Measurements from ENCODE around the gene HADH. TPM values are rescaled to one million over a fixed set of nuclear protein-coding genes. Genes with fewer than 3 reads are reported as not detected.
A peak's percentile ranks its signal among the peaks of the same experiment; 100 is the strongest.

The HADH gene
- total and polyA plus RNA-seq, 4 experiments from 2014 or later, result 20.0 to 41.8 (median 27.9) TPM

DNA sequence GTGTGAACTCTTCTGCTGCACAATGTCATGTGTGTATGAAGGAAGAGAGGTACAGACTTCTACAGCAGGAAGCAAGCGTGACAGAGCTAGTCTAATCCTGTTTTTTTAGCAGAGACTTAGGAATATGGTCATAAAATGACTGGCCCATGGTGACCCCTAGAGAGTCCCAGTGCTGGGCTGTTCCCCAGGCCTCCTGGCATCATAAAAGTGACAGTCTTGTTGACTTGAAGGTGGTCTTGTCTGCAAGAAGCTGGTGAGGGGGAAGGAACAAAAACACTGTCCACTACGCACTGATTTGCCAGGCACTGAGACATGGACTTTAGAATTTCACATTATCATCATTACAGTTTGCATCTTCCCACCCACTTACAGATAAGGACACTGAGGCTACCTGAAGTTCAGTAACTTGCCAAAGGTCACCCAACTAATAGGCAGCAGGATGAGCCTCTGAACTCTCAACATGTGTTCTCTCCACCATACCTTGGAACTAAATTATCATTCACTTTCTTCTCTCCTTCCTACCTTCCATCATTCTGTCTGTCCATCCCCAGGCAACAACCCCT is 63.0 kb downstream of the HADH start:
- POLR2A ChIA-PET (ENCODE audit: partially characterized antibody), result interaction anchor here (0.6 to 0.8 kb wide), 2 partner anchors 10 to 15 kb away, joined by 3 read pairs; no protein-coding TSS in a partner anchor
- Mint-ChIP-seq H3K4me3 (peak overlapping the region in 2 of 8 donors; percentile 0 to 55), H3K4me1 (peaks cover 40 to 78% (median 66%) of the 10 kb centered on the region in 4 donors), H3K36me3 (peaks cover 28 to 78% of the 10 kb centered on the region in 2 donors), H3K27me3 (no peaks in the 10 kb centered on the region), H3K9me3 (peaks cover 0 to 2% (median 0%) of the 10 kb centered on the region in 8 donors), H3K27ac (peak overlapping the region; percentile 38 to 95 (median 72))
- no peaks in the 10 kb centered on the region for H3K27me3 ChIP-seq (ENCODE audit: insufficient read depth, low read length)
- no peaks in the 10 kb centered on the region for H3K9me3 ChIP-seq (ENCODE audit: control insufficient read depth in 1 of 2, low read length in 2 of 2)
- CTCF ChIA-PET (ENCODE audit: partially characterized antibody), result interaction anchor here (1.2 kb wide), 1 partner anchor 23 kb away, joined by 6 read pairs; no protein-coding TSS in a partner anchor
- intact Hi-C loops (cut with micrococcal nuclease), result loop anchor here (2.0 kb wide), 1 partner anchor 18 kb away; no protein-coding TSS in a partner anchor
- peaks cover 40% of the 10 kb centered on the region for H3K36me3 ChIP-seq (ENCODE audit: insufficient read depth, low read length)
- H3K27ac ChIP-seq (ENCODE audit: low read depth, low read length), result no peak overlapping the region
- H3K4me1 ChIP-seq (ENCODE audit: insufficient read depth, low read length), result peaks cover 75% of the 10 kb centered on the region
- no peak for DNase-seq
- no peak overlapping the region for H3K4me3 ChIP-seq (ENCODE audit: low read length in 2 of 2)

DNA sequence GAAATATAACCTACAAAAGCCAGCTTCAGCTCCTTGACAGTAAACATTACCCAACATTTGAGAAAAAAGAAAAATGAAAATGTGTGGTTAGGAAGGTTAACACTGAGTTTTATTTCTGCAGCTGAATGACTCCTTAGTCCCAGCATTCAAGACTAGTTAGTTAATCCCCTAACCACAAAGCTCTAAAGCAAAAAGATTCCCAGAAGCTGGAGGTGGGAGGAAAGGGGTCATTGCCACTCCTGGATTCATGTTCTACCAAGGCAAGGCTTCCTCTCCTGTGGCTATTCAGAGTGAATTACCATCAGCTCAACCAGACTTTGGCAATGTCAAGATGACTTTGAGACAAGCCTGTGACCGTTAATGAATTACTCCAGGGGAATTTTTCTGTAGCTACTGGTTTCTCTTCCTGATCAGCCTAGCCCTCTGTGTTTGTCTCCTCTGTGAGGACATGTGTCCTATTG is 63.6 kb downstream of the HADH start:
- Histone ChIP-seq H3K27me3 (ENCODE audit: insufficient read depth, low read length) (no peaks in the 10 kb centered on the region), H3K36me3 (ENCODE audit: insufficient read depth, low read length) (peaks cover 38% of the 10 kb centered on the region), H3K9me3 (ENCODE audit: control insufficient read depth in 1 of 2, low read length in 2 of 2) (no peaks in the 10 kb centered on the region), H3K27ac (ENCODE audit: low read depth, low read length) (no peak overlapping the region), H3K4me1 (ENCODE audit: insufficient read depth, low read length) (peaks cover 75% of the 10 kb centered on the region), H3K4me3 (ENCODE audit: low read length in 2 of 2) (no peak overlapping the region)
- POLR2A ChIA-PET (ENCODE audit: partially characterized antibody), result interaction anchor here (0.6 to 1.2 kb wide), 4 partner anchors 9 to 85 kb away, joined by 3 read pairs; no protein-coding TSS in a partner anchor
- no peaks in the 10 kb centered on the region for H3K27me3 Mint-ChIP-seq
- intact Hi-C loops (cut with micrococcal nuclease), result loop anchor here (2.0 kb wide), 1 partner anchor 18 kb away; no protein-coding TSS in a partner anchor
- DNase-seq, result no peak
- H3K4me3 Mint-ChIP-seq, result peak overlapping the region in 2 of 8 donors; percentile 0 to 55
- CTCF ChIA-PET (ENCODE audit: partially characterized antibody), result interaction anchor here (0.9 to 1.2 kb wide), 2 partner anchors 23 to 54 kb away, joined by 3 to 6 read pairs; no protein-coding TSS in a partner anchor
- peaks cover 25 to 74% of the 10 kb centered on the region in 2 donors for H3K36me3 Mint-ChIP-seq
- peaks cover 0 to 2% (median 0%) of the 10 kb centered on the region in 8 donors for H3K9me3 Mint-ChIP-seq
- H3K27ac Mint-ChIP-seq, result peak overlapping the region; percentile 64 to 95 (median 75)
- H3K4me1 Mint-ChIP-seq, result peaks cover 40 to 76% (median 64%) of the 10 kb centered on the region in 4 donors

DNA sequence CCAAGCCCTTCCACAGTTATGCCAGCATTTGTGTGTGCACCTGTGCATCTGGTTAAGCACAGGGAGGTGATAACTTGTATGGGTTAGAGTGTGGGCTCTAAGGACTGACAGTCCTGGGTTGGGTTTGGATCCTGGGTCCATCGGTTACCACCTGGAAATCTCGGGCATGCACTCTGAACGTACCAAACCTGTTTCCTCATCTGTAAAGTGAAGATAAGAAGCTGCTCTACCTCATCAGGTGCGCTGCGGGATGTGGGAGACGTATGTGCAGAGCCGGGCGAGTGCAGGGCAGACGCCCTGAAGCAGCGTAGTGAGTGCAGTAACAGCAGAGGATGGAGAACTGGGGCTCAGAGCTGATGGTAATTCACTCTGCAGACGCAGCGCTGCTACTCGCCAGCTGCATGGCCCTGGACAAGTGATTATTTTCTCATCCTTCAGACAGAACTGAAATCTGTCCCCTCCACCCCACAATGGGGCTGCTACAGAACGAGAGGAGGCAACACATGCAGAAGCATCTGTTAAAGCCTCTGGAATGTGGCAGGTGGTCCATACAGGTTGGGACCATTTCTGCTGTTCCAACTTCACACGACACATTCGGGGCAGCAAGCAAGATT is 64.4 kb downstream of the HADH start:
- peaks cover 0 to under 1% (median 0%) of the 10 kb centered on the region in 8 donors for H3K9me3 Mint-ChIP-seq
- CTCF ChIA-PET (ENCODE audit: partially characterized antibody), result interaction anchor here (0.9 to 2.0 kb wide), 7 partner anchors 11 to 524 kb away, joined by 3 to 9 read pairs (median 6); no protein-coding TSS in a partner anchor
- H3K27me3 ChIP-seq (ENCODE audit: insufficient read depth, low read length), result no peaks in the 10 kb centered on the region
- POLR2A ChIA-PET (ENCODE audit: partially characterized antibody), result interaction anchor here (1.0 to 1.4 kb wide), 4 partner anchors 8 to 103 kb away, joined by 3 to 4 read pairs (median 4); no protein-coding TSS in a partner anchor
- DNase-seq, result no peak
- H3K4me3 ChIP-seq (ENCODE audit: low read length in 2 of 2), result no peak overlapping the region
- H3K36me3 Mint-ChIP-seq, result peaks cover 21 to 73% of the 10 kb centered on the region in 2 donors
- peaks cover 36 to 70% (median 61%) of the 10 kb centered on the region in 4 donors for H3K4me1 Mint-ChIP-seq
- peak overlapping the region in 2 of 8 donors; percentile 15 to 18 for H3K4me3 Mint-ChIP-seq
- intact Hi-C loops (cut with micrococcal nuclease), result no loop called here
- H3K27ac Mint-ChIP-seq, result peak overlapping the region; percentile 64 to 95 (median 75)
- H3K27me3 Mint-ChIP-seq, result no peaks in the 10 kb centered on the region
- peaks cover 35% of the 10 kb centered on the region for H3K36me3 ChIP-seq (ENCODE audit: insufficient read depth, low read length)
- no peaks in the 10 kb centered on the region for H3K9me3 ChIP-seq (ENCODE audit: control insufficient read depth in 1 of 2, low read length in 2 of 2)
- H3K27ac ChIP-seq (ENCODE audit: low read depth, low read length), result no peak overlapping the region
- peaks cover 77% of the 10 kb centered on the region for H3K4me1 ChIP-seq (ENCODE audit: insufficient read depth, low read length)

DNA sequence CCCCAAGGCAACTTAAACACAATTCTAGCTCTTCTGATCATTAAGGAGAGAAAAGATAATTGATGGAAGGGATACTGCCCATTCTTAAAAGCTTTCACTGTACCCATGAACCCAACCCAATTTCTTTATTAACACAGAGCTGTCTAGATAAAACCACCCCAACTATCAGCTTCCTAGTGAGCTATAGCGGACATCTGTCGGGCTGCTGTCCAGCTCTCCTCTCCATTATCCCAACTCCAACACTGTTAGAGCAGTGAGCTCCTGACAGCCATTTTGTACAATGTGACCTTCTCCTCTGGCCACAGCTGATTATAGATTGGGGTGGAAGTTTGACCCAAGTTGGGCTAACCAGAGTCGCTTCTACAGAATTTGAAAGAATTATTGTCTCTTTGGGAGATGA is 66.1 kb downstream of the HADH start:
- no peak overlapping the region for H3K27ac ChIP-seq (ENCODE audit: low read depth, low read length)
- Mint-ChIP-seq H3K36me3 (peaks cover 26 to 74% of the 10 kb centered on the region in 2 donors), H3K27ac (peak overlapping the region in 4 of 7 donors; percentile 39 to 87 (median 64)), H3K4me1 (peaks cover 25 to 64% (median 55%) of the 10 kb centered on the region in 4 donors), H3K4me3 (no peak overlapping the region), H3K9me3 (no peaks in the 10 kb centered on the region), H3K27me3 (no peaks in the 10 kb centered on the region)
- ChIA-PET CTCF (ENCODE audit: partially characterized antibody) (interaction anchor here (0.9 to 2.0 kb wide), 12 partner anchors 9 to 522 kb away, joined by 3 to 9 read pairs (median 4); no protein-coding TSS in a partner anchor), POLR2A (ENCODE audit: partially characterized antibody) (no interaction called here)
- no peak for DNase-seq
- peaks cover 42% of the 10 kb centered on the region for H3K36me3 ChIP-seq (ENCODE audit: insufficient read depth, low read length)
- intact Hi-C loops (cut with micrococcal nuclease), result no loop called here
- H3K4me1 ChIP-seq (ENCODE audit: insufficient read depth, low read length), result peaks cover 61% of the 10 kb centered on the region
- no peaks in the 10 kb centered on the region for H3K27me3 ChIP-seq (ENCODE audit: insufficient read depth, low read length)
- H3K4me3 ChIP-seq (ENCODE audit: low read length in 2 of 2), result no peak overlapping the region
- no peaks in the 10 kb centered on the region for H3K9me3 ChIP-seq (ENCODE audit: control insufficient read depth in 1 of 2, low read length in 2 of 2)

DNA sequence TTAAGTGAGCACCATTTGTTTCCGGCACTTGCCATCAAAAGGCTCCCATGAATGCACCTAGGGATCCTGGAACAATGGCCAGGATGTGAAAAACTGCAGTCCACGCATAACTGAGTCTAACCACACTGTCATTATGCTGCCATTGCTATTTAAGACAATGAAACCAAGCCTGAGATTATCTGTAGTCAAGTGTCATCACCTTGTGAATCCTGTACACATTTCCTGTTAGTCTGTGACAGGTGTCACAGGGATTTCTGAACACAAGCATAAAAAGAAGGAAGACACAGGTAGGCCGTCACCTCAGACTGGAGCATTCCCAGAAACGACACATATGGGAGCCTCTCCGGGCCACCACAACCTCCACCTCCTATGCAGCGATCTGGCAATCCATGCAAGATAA is 66.7 kb downstream of the HADH start:
- Mint-ChIP-seq H3K9me3 (no peaks in the 10 kb centered on the region), H3K4me1 (peaks cover 23 to 60% (median 50%) of the 10 kb centered on the region in 4 donors), H3K4me3 (no peak overlapping the region), H3K27me3 (no peaks in the 10 kb centered on the region), H3K27ac (peak overlapping the region in 5 of 7 donors; percentile 43 to 87 (median 64)), H3K36me3 (peaks cover 26 to 73% of the 10 kb centered on the region in 2 donors)
- H3K4me1 ChIP-seq (ENCODE audit: insufficient read depth, low read length), result peaks cover 55% of the 10 kb centered on the region
- no peak overlapping the region for H3K4me3 ChIP-seq (ENCODE audit: low read length in 2 of 2)
- intact Hi-C loops (cut with micrococcal nuclease), result no loop called here
- ChIA-PET POLR2A (ENCODE audit: partially characterized antibody) (no interaction called here), CTCF (ENCODE audit: partially characterized antibody) (interaction anchor here (1.2 to 1.9 kb wide), 7 partner anchors 11 to 522 kb away, joined by 3 to 9 read pairs (median 4); no protein-coding TSS in a partner anchor)
- peaks cover 48% of the 10 kb centered on the region for H3K36me3 ChIP-seq (ENCODE audit: insufficient read depth, low read length)
- no peaks in the 10 kb centered on the region for H3K9me3 ChIP-seq (ENCODE audit: control insufficient read depth in 1 of 2, low read length in 2 of 2)
- H3K27ac ChIP-seq (ENCODE audit: low read depth, low read length), result no peak overlapping the region
- no peak for DNase-seq
- no peaks in the 10 kb centered on the region for H3K27me3 ChIP-seq (ENCODE audit: insufficient read depth, low read length)

DNA sequence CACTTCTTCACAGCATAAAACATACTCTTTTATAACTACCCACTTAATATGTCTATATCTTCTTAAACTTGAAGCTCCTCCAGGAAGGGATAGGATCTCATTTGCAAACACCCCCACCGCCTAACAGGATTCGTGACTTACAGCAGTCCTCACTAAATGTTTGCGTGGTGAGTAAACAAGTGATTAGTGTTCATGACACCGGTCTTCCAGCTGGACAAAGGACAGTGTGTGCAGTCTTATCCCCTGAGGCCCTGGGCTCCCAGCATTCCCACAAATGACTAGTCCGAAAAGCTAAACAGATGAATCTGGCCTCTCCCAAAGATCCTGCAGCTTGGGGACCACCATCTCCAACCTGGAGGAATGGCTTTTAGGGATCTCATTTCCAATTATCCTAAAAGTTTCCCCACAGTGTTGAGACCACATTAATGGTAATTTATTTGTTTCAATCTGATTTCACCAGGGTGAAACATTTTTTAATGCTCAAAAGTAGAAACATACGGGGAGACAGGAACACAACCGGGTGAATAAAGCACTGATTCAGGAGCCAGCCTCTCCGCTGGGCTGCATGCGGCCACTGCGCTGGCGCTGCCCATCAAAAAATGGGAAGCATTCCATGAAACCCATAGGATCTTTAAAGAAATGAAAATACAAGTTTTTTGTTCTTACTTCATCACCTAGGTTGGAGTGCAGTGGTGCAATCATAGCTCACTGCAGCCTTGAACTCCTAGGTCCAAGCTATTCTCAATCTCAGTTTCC is 69.2 kb downstream of the HADH start:
- H3K27me3 Mint-ChIP-seq, result no peaks in the 10 kb centered on the region
- H3K4me1 ChIP-seq (ENCODE audit: insufficient read depth, low read length), result peaks cover 40% of the 10 kb centered on the region
- ChIA-PET POLR2A (ENCODE audit: partially characterized antibody) (interaction anchor here (0.5 to 1.6 kb wide), 5 partner anchors 11 to 514 kb away, joined by 3 to 5 read pairs (median 3); no protein-coding TSS in a partner anchor), CTCF (ENCODE audit: partially characterized antibody) (interaction anchor here (0.8 to 5.3 kb wide), 8 partner anchors 9 to 514 kb away, joined by 3 to 36 read pairs (median 3); partner anchors contain the start of gene LEF1)
- H3K36me3 Mint-ChIP-seq, result peaks cover 31 to 70% of the 10 kb centered on the region in 2 donors
- H3K27ac ChIP-seq (ENCODE audit: low read depth, low read length), result no peak overlapping the region
- H3K4me3 ChIP-seq (ENCODE audit: low read length in 2 of 2), result no peak overlapping the region
- DNase-seq, result no peak
- no peaks in the 10 kb centered on the region for H3K9me3 Mint-ChIP-seq
- H3K4me3 Mint-ChIP-seq, result no peak overlapping the region
- H3K4me1 Mint-ChIP-seq, result peaks cover 15 to 52% (median 41%) of the 10 kb centered on the region in 4 donors
- peaks cover 57% of the 10 kb centered on the region for H3K36me3 ChIP-seq (ENCODE audit: insufficient read depth, low read length)
- H3K27ac Mint-ChIP-seq, result peak overlapping the region in 5 of 7 donors; percentile 1 to 76 (median 38)
- H3K27me3 ChIP-seq (ENCODE audit: insufficient read depth, low read length), result no peaks in the 10 kb centered on the region
- intact Hi-C loops (cut with micrococcal nuclease), result no loop called here
- no peaks in the 10 kb centered on the region for H3K9me3 ChIP-seq (ENCODE audit: control insufficient read depth in 1 of 2, low read length in 2 of 2)

Measured in CD4-positive, alpha-beta memory T cell (primary cell).